ENCODE results near the gene HEATR5A. TPM values are rescaled to one million over a fixed set of nuclear protein-coding genes. Genes with fewer than 3 reads are reported as not detected.
"Not testable (repeated sequence)": the region's sequence is repeated elsewhere in the genome, so short reads cannot be mapped to it uniquely, and the experiment has no call there.

Gene HEATR5A
- 10 to 100 TPM; 18.8 to 22.0 (median 19.4) TPM for polyA plus RNA-seq (ENCODE audit: insufficient read length in 4 of 4)

- DNase-seq (ENCODE audit: low read depth in 4 of 4, low spot score in 3 of 4): peak; percentile 83 to 88 (median 86)
These were observed at the start of gene HEATR5A for GRCh38 chr14:31420319-31421111. HEATR5A (minus strand) TSS chr14:31420550; CDS start chr14:31402975, 17,575 bp downstream.

- no peak for DNase-seq (ENCODE audit: low read depth in 4 of 4, low spot score in 3 of 4)
These were observed 46.2 kb upstream of the HEATR5A start for GRCh38 chr14:31466554-31466953.

- DNase-seq (ENCODE audit: low read depth in 4 of 4, low spot score in 3 of 4): no peak
These were observed 44.8 kb upstream of the HEATR5A start for GRCh38 chr14:31465111-31465510.

GRCh38 chr14:31462450-31462849, 42.1 kb upstream of the HEATR5A start:
- DNase-seq (ENCODE audit: low read depth in 4 of 4, low spot score in 3 of 4): not testable (repeated sequence)

GRCh38 chr14:31461545-31461944, 41.2 kb upstream of the HEATR5A start:
- DNase-seq (ENCODE audit: low read depth in 4 of 4, low spot score in 3 of 4): no peak

GRCh38 chr14:31457665-31458659, 37.6 kb upstream of the HEATR5A start:
- DNase-seq (ENCODE audit: low read depth in 4 of 4, low spot score in 3 of 4): no peak

GRCh38 chr14:31456841-31457664, 36.7 kb upstream of the HEATR5A start, which contains the start of gene DTD2:
DTD2 (minus strand) TSS chr14:31457506; CDS start chr14:31457393, 113 bp downstream.
- peak; percentile 89 to 96 (median 94) for DNase-seq (ENCODE audit: low read depth in 4 of 4, low spot score in 3 of 4)

GRCh38 chr14:31449971-31450610, 29.7 kb upstream of the HEATR5A start:
- DNase-seq (ENCODE audit: low read depth in 4 of 4, low spot score in 3 of 4): no peak

GRCh38 chr14:31449136-31449535, 28.8 kb upstream of the HEATR5A start:
- no peak for DNase-seq (ENCODE audit: low read depth in 4 of 4, low spot score in 3 of 4)

- no peak for DNase-seq (ENCODE audit: low read depth in 4 of 4, low spot score in 3 of 4)
These were observed 25.4 kb upstream of the HEATR5A start for GRCh38 chr14:31445703-31446102.

- no peak for DNase-seq (ENCODE audit: low read depth in 4 of 4, low spot score in 3 of 4)
These were observed 21.9 kb upstream of the HEATR5A start for GRCh38 chr14:31442284-31442683.

GRCh38 chr14:31441273-31442111, 21.1 kb upstream of the HEATR5A start:
- no peak for DNase-seq (ENCODE audit: low read depth in 4 of 4, low spot score in 3 of 4)

- DNase-seq (ENCODE audit: low read depth in 4 of 4, low spot score in 3 of 4): no peak
These were observed 19.9 kb upstream of the HEATR5A start for GRCh38 chr14:31440280-31440679.

- DNase-seq (ENCODE audit: low read depth in 4 of 4, low spot score in 3 of 4): no peak
These were observed 19.2 kb upstream of the HEATR5A start for GRCh38 chr14:31439561-31439960.

GRCh38 chr14:31437045-31437691, 16.8 kb upstream of the HEATR5A start:
- DNase-seq (ENCODE audit: low read depth in 4 of 4, low spot score in 3 of 4): not testable (repeated sequence)

GRCh38 chr14:31435276-31435675, 14.9 kb upstream of the HEATR5A start:
- no peak for DNase-seq (ENCODE audit: low read depth in 4 of 4, low spot score in 3 of 4)

GRCh38 chr14:31430634-31431264, 10.4 kb upstream of the HEATR5A start:
- DNase-seq (ENCODE audit: low read depth in 4 of 4, low spot score in 3 of 4): no peak

- no peak for DNase-seq (ENCODE audit: low read depth in 4 of 4, low spot score in 3 of 4)
These were observed 9.4 kb upstream of the HEATR5A start for GRCh38 chr14:31429791-31430190.
